H1 (cell line): ENCODE data around the gene C5orf52.

Experiments used
- ASH2L ChIP-seq: fragments of 200-600, 300-600 bp; sonication (generic); IDR thresholded peaks from one replicate; pipeline ENCODE4 v1.7.1; 2017; ENCODE audit warnings: low read length
- EP300 ChIP-seq, 2 experiments: IDR thresholded peaks; 1 replicate in 1 of 2; 2 replicates in 1 of 2; pipeline ENCODE4 v1.6.1; 2011 to 2012; ENCODE audit warnings: low read depth in 2 of 2, low read length in 2 of 2, mild to moderate bottlenecking in 2 of 2, borderline replicate concordance in 1 of 2, inconsistent platforms in 1 of 2, moderate library complexity in 1 of 2
- FOSL1 ChIP-seq: IDR thresholded peaks from 2 replicates; pipeline ENCODE4 v1.6.1; 2011; ENCODE audit warnings: mild to moderate bottlenecking, low read depth, low read length, moderate library complexity; ENCODE audit not compliant: insufficient read depth
- POLR2A ChIP-seq, 2 experiments: IDR thresholded peaks; 1 replicate in 1 of 2; 2 replicates in 1 of 2; pipeline ENCODE4 v1.6.1; 2011; ENCODE audit warnings: low read depth in 2 of 2, low read length in 2 of 2, mild to moderate bottlenecking in 2 of 2; ENCODE audit errors: control extremely low read depth in 1 of 2
- POLR2AphosphoS5 ChIP-seq: IDR thresholded peaks from 2 replicates; pipeline ENCODE4 v1.6.1; 2011; ENCODE audit warnings: low read depth, low read length
- RFX5 ChIP-seq: IDR thresholded peaks from 2 replicates; pipeline ENCODE4 v1.6.1; 2011; ENCODE audit warnings: low read depth, low read length, improper control_type of control experiment, borderline replicate concordance
- TF ChIP-seq, protein P1 (sequence below): IDR thresholded peaks from 2 replicates; pipeline ENCODE4 v1.6.1; 2012; ENCODE audit warnings: low read length, inconsistent platforms

DNA sequence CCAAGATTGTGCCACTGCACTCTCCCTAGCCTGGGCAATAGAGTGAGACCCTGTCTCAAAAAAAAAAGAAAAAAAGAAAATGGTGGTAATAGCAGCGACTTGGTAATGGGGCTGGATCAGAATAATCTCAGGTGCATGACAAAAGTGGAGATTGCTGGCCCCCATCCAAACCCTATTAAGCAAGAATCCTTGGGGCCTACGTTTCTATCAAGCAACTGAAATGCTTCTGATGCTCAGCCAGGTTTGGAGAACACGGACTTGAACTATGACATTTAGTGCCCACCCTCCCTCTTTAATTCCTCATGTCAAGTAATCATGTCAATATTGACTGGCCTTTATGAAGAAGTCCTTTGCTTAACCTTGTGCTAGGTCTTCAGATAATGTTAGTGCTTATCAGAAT, 6.6 kb downstream of the C5orf52 start:
- TF ChIP-seq POLR2AphosphoS5, result no peak
- no peak for TF ChIP-seq FOSL1
- TF ChIP-seq, protein P1, sequence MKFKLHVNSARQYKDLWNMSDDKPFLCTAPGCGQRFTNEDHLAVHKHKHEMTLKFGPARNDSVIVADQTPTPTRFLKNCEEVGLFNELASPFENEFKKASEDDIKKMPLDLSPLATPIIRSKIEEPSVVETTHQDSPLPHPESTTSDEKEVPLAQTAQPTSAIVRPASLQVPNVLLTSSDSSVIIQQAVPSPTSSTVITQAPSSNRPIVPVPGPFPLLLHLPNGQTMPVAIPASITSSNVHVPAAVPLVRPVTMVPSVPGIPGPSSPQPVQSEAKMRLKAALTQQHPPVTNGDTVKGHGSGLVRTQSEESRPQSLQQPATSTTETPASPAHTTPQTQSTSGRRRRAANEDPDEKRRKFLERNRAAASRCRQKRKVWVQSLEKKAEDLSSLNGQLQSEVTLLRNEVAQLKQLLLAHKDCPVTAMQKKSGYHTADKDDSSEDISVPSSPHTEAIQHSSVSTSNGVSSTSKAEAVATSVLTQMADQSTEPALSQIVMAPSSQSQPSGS, result no peak
- no peak for TF ChIP-seq EP300 (IDR thresholded peaks at IDR 0.05; ENCODE audit: borderline replicate concordance in 1 of 2, low read depth in 2 of 2, low read length in 2 of 2)
- TF ChIP-seq POLR2A (IDR thresholded peaks at IDR 0.05; ENCODE audit: control extremely low read depth in 1 of 2, low read depth in 2 of 2, low read length in 2 of 2), result no peak
- no peak for TF ChIP-seq ASH2L
- TF ChIP-seq RFX5, result no peak
